Measurements from ENCODE around the gene CTAGE1. TPM values are rescaled to one million over a fixed set of nuclear protein-coding genes. Genes with fewer than 3 reads are reported as not detected.
"Not testable (repeated sequence)": the region's sequence is repeated elsewhere in the genome, so short reads cannot be mapped to it uniquely, and the experiment has no call there.

CTAGE1 gene
- total RNA-seq, 1 donor from 2014 or later: not detected

- DNase-seq: no peak
- no peak for ATAC-seq (ENCODE audit: poor library complexity)
- intact Hi-C loops (cut with DNase I): no loop called here
These were observed 13.8 kb downstream of the CTAGE1 start for GRCh38 chr18:22403950-22404349.

- intact Hi-C loops (cut with DNase I): no loop called here
- peak; percentile 87 for ATAC-seq (ENCODE audit: poor library complexity)
These were observed 17.8 kb downstream of the CTAGE1 start for GRCh38 chr18:22399949-22400348.

GRCh38 chr18:22398464-22398863 lies 19.3 kb downstream of the CTAGE1 start:
- ATAC-seq (ENCODE audit: poor library complexity): peak; percentile 48
- DNase-seq: no peak
- intact Hi-C loops (cut with DNase I): no loop called here

More at GRCh38 chr18:22399949-22400348, 17.8 kb downstream of the CTAGE1 start:
- no peak for DNase-seq

- DNase-seq (no peak), ATAC-seq (ENCODE audit: poor library complexity) (no peak)
- intact Hi-C loops (cut with DNase I): no loop called here
These were observed 23.3 kb downstream of the CTAGE1 start for GRCh38 chr18:22394428-22394827.

- DNase-seq; ATAC-seq (ENCODE audit: poor library complexity); intact Hi-C loops (cut with DNase I): not testable (repeated sequence)
These were observed 24.6 kb downstream of the CTAGE1 start for GRCh38 chr18:22393164-22393563.

GRCh38 chr18:22391407-22392345 lies 26.0 kb downstream of the CTAGE1 start:
- ATAC-seq (ENCODE audit: poor library complexity): peak; percentile 10
- no peak for DNase-seq
- intact Hi-C loops (cut with DNase I): no loop called here

- intact Hi-C loops (cut with DNase I): no loop called here
- peak; percentile 74 for ATAC-seq (ENCODE audit: poor library complexity)
These were observed 29.9 kb downstream of the CTAGE1 start for GRCh38 chr18:22387787-22388186.

GRCh38 chr18:22387364-22387763 lies 30.4 kb downstream of the CTAGE1 start:
- peak; percentile 45 for DNase-seq

More at GRCh38 chr18:22387787-22388186, 29.9 kb downstream of the CTAGE1 start:
- DNase-seq: no peak

GRCh38 chr18:22385718-22386117 lies 32.0 kb downstream of the CTAGE1 start:
- DNase-seq (no peak), ATAC-seq (ENCODE audit: poor library complexity) (no peak)
- intact Hi-C loops (cut with DNase I): no loop called here

More at GRCh38 chr18:22387364-22387763, 30.4 kb downstream of the CTAGE1 start:
- peak; percentile 39 for ATAC-seq (ENCODE audit: poor library complexity)
- intact Hi-C loops (cut with DNase I): no loop called here

- intact Hi-C loops (cut with DNase I): no loop called here
- peak; percentile 46 for DNase-seq
- ATAC-seq (ENCODE audit: poor library complexity): peak; percentile 82
These were observed 38.9 kb downstream of the CTAGE1 start for GRCh38 chr18:22378672-22379282.

GRCh38 chr18:22377769-22378168 lies 39.9 kb downstream of the CTAGE1 start:
- intact Hi-C loops (cut with DNase I): no loop called here
- no peak for ATAC-seq (ENCODE audit: poor library complexity)
- no peak for DNase-seq

GRCh38 chr18:22370414-22370813 lies 47.3 kb downstream of the CTAGE1 start:
- DNase-seq (no peak), ATAC-seq (ENCODE audit: poor library complexity) (no peak)
- intact Hi-C loops (cut with DNase I): no loop called here

- peak; percentile 90 for ATAC-seq (ENCODE audit: poor library complexity)
- no peak for DNase-seq
- intact Hi-C loops (cut with DNase I): loop anchor here (10.0 kb wide), 1 partner anchor 373 kb away; no protein-coding TSS in a partner anchor
These were observed 49.7 kb downstream of the CTAGE1 start for GRCh38 chr18:22368021-22368420.

- ATAC-seq (ENCODE audit: poor library complexity) (no peak), DNase-seq (no peak)
- intact Hi-C loops (cut with DNase I): loop anchor here (10.0 kb wide), 1 partner anchor 373 kb away; no protein-coding TSS in a partner anchor
These were observed 50.4 kb downstream of the CTAGE1 start for GRCh38 chr18:22367303-22367702.

- intact Hi-C loops (cut with DNase I): loop anchor here (10.0 kb wide), 1 partner anchor 369 kb away; no protein-coding TSS in a partner anchor
- ATAC-seq (ENCODE audit: poor library complexity) (peak; percentile 63), DNase-seq (no peak)
These were observed 53.8 kb downstream of the CTAGE1 start for GRCh38 chr18:22363867-22364463.
